K562 (cell line): ENCODE results near the gene USP35. TPM values are rescaled to one million over a fixed set of nuclear protein-coding genes. Genes with fewer than 3 reads are reported as not detected.

Experiments used
- ATAC-seq: fragments of 200-7000 bp; cut with Tn5 transposase; 3 replicates; pipeline ENCODE4 v1.9.1; 2020; ENCODE audit warnings: moderate library complexity
- BruUV-seq: library from RNA; stranded (reverse); fragments of 400-500 nt; replicated peaks from 2 replicates; lab custom pipeline; 2021; lab: Mats Ljungman, UMichigan
- CTCF ChIA-PET: fragments of 300-600 bp; formaldehyde crosslinking; extraction: SDS; loops from one replicate; lab custom pipeline; 2021; ENCODE audit warnings: low intra/inter-chr PET ratio; lab: Yijun Ruan, JAX
- POLR2A ChIA-PET: fragments of 300-600, 350-650 bp; sonication (Branson Sonifier 250); formaldehyde crosslinking; extraction: SDS; loops from one replicate; lab custom pipeline; 2021; ENCODE audit warnings: antibody characterized with exemption, inconsistent platforms; lab: Yijun Ruan, JAX
- DNase-seq, 4 experiments: peaks; one replicate each; pipeline versions ENCODE4 v3.0.0 to v3.0.0-alpha.2; 2011 to 2018; ENCODE audit warnings: low spot score in 3 of 4, mixed read lengths in 3 of 4; ENCODE audit errors: extremely low read depth in 1 of 4
- FAIRE-seq: peaks from 2 replicates; lab custom pipeline; 2011; peaks lifted over from hg19 to GRCh38; lab: Jason Lieb, UNC
- H2AFZ ChIP-seq: 2 replicates; pipeline ENCODE4 v1.6.0; 2011; ENCODE audit warnings: low read depth, low read length, control low read depth, inconsistent platforms
- H3K27ac ChIP-seq: fragments of 200-600 bp; 3 replicates; pipeline ENCODE4 v1.8.0; 2011; ENCODE audit warnings: low read depth, mild to moderate bottlenecking, control low read depth, inconsistent platforms, low read length, moderate library complexity, mixed read lengths; ENCODE audit errors: extremely low read depth
- H3K27me3 ChIP-seq, 2 experiments: fragments of 300-600 bp in 1 of 2; 2 replicates in 1 of 2; 3 replicates in 1 of 2; pipeline versions ENCODE4 v1.6.0 to v1.8.0; 2011; ENCODE audit warnings: inconsistent platforms in 2 of 2, low read length in 2 of 2, mild to moderate bottlenecking in 1 of 2, mixed read lengths in 1 of 2, moderate library complexity in 1 of 2; ENCODE audit not compliant: control insufficient read depth in 2 of 2, insufficient read depth in 2 of 2
- H3K36me3 ChIP-seq: fragments of 300-600 bp; 3 replicates; pipeline ENCODE4 v1.8.0; 2011; ENCODE audit warnings: mild to moderate bottlenecking, low read length, inconsistent platforms; ENCODE audit not compliant: control insufficient read depth, insufficient read depth
- H3K4me1 ChIP-seq, 2 experiments: fragments of 200-600 bp in 1 of 2; replicated peaks in 1 of 2; 2 replicates in 1 of 2; 3 replicates in 1 of 2; pipeline versions ENCODE4 v1.5.1 to v1.8.0; 2011; ENCODE audit warnings: inconsistent platforms in 2 of 2, low read length in 2 of 2, mild to moderate bottlenecking in 1 of 2, mixed read lengths in 1 of 2, moderate library complexity in 1 of 2; ENCODE audit not compliant: control insufficient read depth in 2 of 2, insufficient read depth in 2 of 2
- H3K4me2 ChIP-seq: 2 replicates; pipeline ENCODE4 v1.6.1; 2011; ENCODE audit warnings: low read length, control low read depth, inconsistent platforms, mixed read lengths; ENCODE audit not compliant: insufficient read depth
- H3K4me3 ChIP-seq: fragments of 200-600 bp; sonication (generic), shearing (Covaris generic); 2 replicates; pipeline ENCODE4 v1.5.1; 2016; ENCODE audit warnings: control low read depth, inconsistent platforms
- H3K79me2 ChIP-seq: fragments of 200-600 bp; 3 replicates; pipeline ENCODE4 v1.8.0; 2011; ENCODE audit warnings: low read length, inconsistent platforms; ENCODE audit not compliant: control insufficient read depth, insufficient read depth
- H3K9ac ChIP-seq, 2 experiments: 2 replicates each; pipeline versions ENCODE4 v1.6.0 to v1.6.1; 2011; ENCODE audit warnings: low read depth in 2 of 2, low read length in 2 of 2, control low read depth in 1 of 2, inconsistent platforms in 1 of 2, mild to moderate bottlenecking in 1 of 2, mixed read lengths in 1 of 2; ENCODE audit not compliant: insufficient read depth in 1 of 2
- H3K9me1 ChIP-seq: one replicate; pipeline ENCODE4 v1.6.0; 2011; ENCODE audit warnings: inconsistent platforms, mild to moderate bottlenecking, low read length, moderate library complexity; ENCODE audit not compliant: control insufficient read depth, insufficient read depth
- H3K9me3 ChIP-seq: replicated peaks from 2 replicates; pipeline ENCODE4 v1.5.1; 2011; ENCODE audit warnings: low read depth, low read length, inconsistent platforms; ENCODE audit not compliant: control insufficient read depth, insufficient read depth
- H4K20me1 ChIP-seq: replicated peaks from 2 replicates; pipeline ENCODE4 v1.6.1; 2011; ENCODE audit warnings: low read length, inconsistent platforms, mixed read lengths; ENCODE audit not compliant: control insufficient read depth, insufficient read depth
- ADNP ChIP-seq: fragments of 200-800 bp; sonication (Bioruptor generic); IDR thresholded peaks from 2 replicates; pipeline ENCODE4 v1.6.1; 2016; ENCODE audit warnings: missing genetic modification characterization, missing compliant biosample characterization
- BCOR ChIP-seq: fragments of 450-650 bp; IDR thresholded peaks from 2 replicates; pipeline ENCODE4 v1.6.1; 2016
- BRD9 ChIP-seq: fragments of 450-650 bp; IDR thresholded peaks from 2 replicates; pipeline ENCODE4 v1.6.1; 2018; ENCODE audit warnings: low read depth; ENCODE audit not compliant: partially characterized antibody
- CEBPB ChIP-seq: fragments of 450-650 bp; IDR thresholded peaks from 2 replicates; pipeline ENCODE4 v1.6.1; 2016; ENCODE audit warnings: missing genetic modification characterization, missing compliant biosample characterization
- DMBX1 ChIP-seq: fragments of 250-450 bp; sonication (Bioruptor Pico); IDR thresholded peaks from 2 replicates; pipeline ENCODE4 v1.8.0; 2022; ENCODE audit warnings: inconsistent platforms, mild to moderate bottlenecking, moderate library complexity, borderline replicate concordance
- HDAC1 ChIP-seq, 2 experiments: fragments of 450-650 bp; IDR thresholded peaks; 2 replicates each; pipeline ENCODE4 v1.6.1; 2016 to 2017; ENCODE audit warnings: inconsistent platforms in 1 of 2, mild to moderate bottlenecking in 1 of 2, moderate library complexity in 1 of 2
- HDAC2 ChIP-seq: fragments of 450-650 bp; IDR thresholded peaks from 2 replicates; pipeline ENCODE4 v1.6.1; 2016; ENCODE audit warnings: mild to moderate bottlenecking
- KDM1A ChIP-seq, 2 experiments: fragments of 450-650 bp; IDR thresholded peaks; 2 replicates each; pipeline ENCODE4 v1.6.1; 2016; ENCODE audit warnings: mild to moderate bottlenecking in 2 of 2
- NFE2 ChIP-seq: IDR thresholded peaks from 2 replicates; pipeline ENCODE4 v1.6.1; 2014; ENCODE audit warnings: antibody characterized with exemption, low read depth
- NR2F6 ChIP-seq: fragments of 450-650 bp; formaldehyde crosslinking; IDR thresholded peaks from 2 replicates; pipeline ENCODE4 v1.4.0; 2020; ENCODE audit warnings: mild to moderate bottlenecking
- RBM25 ChIP-seq: fragments of 200-400 bp; formaldehyde crosslinking; IDR thresholded peaks from 2 replicates; pipeline ENCODE4 v1.6.1; 2018; ENCODE audit warnings: low read length, low read depth, moderate library complexity; ENCODE audit not compliant: severe bottlenecking
- SMARCA4 ChIP-seq: fragments of 450-650 bp; IDR thresholded peaks from 2 replicates; pipeline ENCODE4 v1.6.1; 2016
- SMARCA5 ChIP-seq: fragments of 450-650 bp; IDR thresholded peaks from 2 replicates; pipeline ENCODE4 v1.6.1; 2016
- SRSF1 ChIP-seq: fragments of 200-400 bp; formaldehyde crosslinking; IDR thresholded peaks from 2 replicates; pipeline ENCODE4 v1.6.1; 2017; ENCODE audit warnings: mild to moderate bottlenecking, low read depth, low read length, moderate library complexity
- YY1 ChIP-seq, 3 experiments: IDR thresholded peaks; 2 replicates each; pipeline ENCODE4 v1.6.1; 2011; ENCODE audit warnings: low read length in 2 of 3, mild to moderate bottlenecking in 2 of 3, moderate library complexity in 2 of 3, borderline replicate concordance in 1 of 3, control low read depth in 1 of 3, low read depth in 1 of 3; ENCODE audit not compliant: insufficient read depth in 3 of 3, insufficient replicate concordance in 2 of 3, control insufficient read depth in 1 of 3, insufficient read length in 1 of 3; ENCODE audit errors: extremely low read depth in 1 of 3
- ZFP36 ChIP-seq: fragments of 150-350 bp; IDR thresholded peaks from 2 replicates; pipeline ENCODE4 v1.6.1; 2018; ENCODE audit warnings: low read length, low read depth; ENCODE audit not compliant: partially characterized antibody
- ZNF175 ChIP-seq: fragments of 200-800 bp; sonication (Bioruptor generic); IDR thresholded peaks from 2 replicates; pipeline ENCODE4 v1.6.1; 2016; ENCODE audit warnings: low read depth, mild to moderate bottlenecking, missing genetic modification characterization, missing compliant biosample characterization
- ZSCAN29 ChIP-seq: fragments of 450-650 bp; IDR thresholded peaks from 2 replicates; pipeline ENCODE4 v1.6.1; 2017
- WGBS: fragments of 100-300 bp; shearing (Covaris generic); methylation state at CpG from one replicate; pipeline ENCODE4 v1.1.6; 2016; ENCODE audit warnings: low coverage, mixed read lengths; ENCODE audit not compliant: insufficient coverage; ENCODE audit errors: missing lambda C conversion rate; 5-methylcytosine and 5-hydroxymethylcytosine counted together
- in situ Hi-C: fragments of 300-500 bp; cut with MboI; formaldehyde crosslinking; loops from 4 replicates; pipeline ENCODE4 v1.15.0; 2018; ENCODE audit warnings: inconsistent platforms, mixed read lengths
- intact Hi-C: fragments of 100-400 bp; cut with micrococcal nuclease; formaldehyde crosslinking; loops from 2 replicates; pipeline ENCODE4 v1.14.2; 2022
- polyA plus RNA-seq, 8 experiments: library from polyadenylated mRNA; depleted of rRNA in 4 of 8; stranded (reverse) in 5 of 8; unstranded in 3 of 8; fragments of >200 nt; fragmentation: Nextera tagmentation in 2 of 8; fragmentation: Illumina TruSeq in 1 of 8; extraction: Ambion mirVana in 2 of 8; extraction: Trizol in 1 of 8; gene quantifications; 2 replicates each; pipeline versions ENCODE4 v1.2.1 to v1.2.3, GENCODE V29; 2011 to 2014; ENCODE audit warnings: inconsistent platforms in 1 of 8, missing spikeins in 1 of 8
- total RNA-seq, 7 experiments: library from RNA; depleted of rRNA in 6 of 7; stranded (reverse); fragments of >200 nt in 6 of 7; fragmentation: Illumina TruSeq in 2 of 7; extraction: Trizol in 2 of 7; gene quantifications; 2 replicates each; pipeline versions ENCODE4 v1.2.1 to v1.2.3, GENCODE V29; 2011 to 2021; ENCODE audit warnings: low replicate concordance in 1 of 7
- TF ChIP-seq, protein P1 (sequence below): sonication (generic); formaldehyde crosslinking; IDR thresholded peaks from 2 replicates; pipeline ENCODE4 v1.8.1; 2023; ENCODE audit warnings: mild to moderate bottlenecking, missing genetic modification reagents, moderate library complexity

The USP35 gene
- total and polyA plus RNA-seq, 9 of the 15 experiments (the other 6 are each of a cell fraction or from before 2014, with no cell fraction given): 0.01 to 4.8 (median 3.6) TPM

DNA sequence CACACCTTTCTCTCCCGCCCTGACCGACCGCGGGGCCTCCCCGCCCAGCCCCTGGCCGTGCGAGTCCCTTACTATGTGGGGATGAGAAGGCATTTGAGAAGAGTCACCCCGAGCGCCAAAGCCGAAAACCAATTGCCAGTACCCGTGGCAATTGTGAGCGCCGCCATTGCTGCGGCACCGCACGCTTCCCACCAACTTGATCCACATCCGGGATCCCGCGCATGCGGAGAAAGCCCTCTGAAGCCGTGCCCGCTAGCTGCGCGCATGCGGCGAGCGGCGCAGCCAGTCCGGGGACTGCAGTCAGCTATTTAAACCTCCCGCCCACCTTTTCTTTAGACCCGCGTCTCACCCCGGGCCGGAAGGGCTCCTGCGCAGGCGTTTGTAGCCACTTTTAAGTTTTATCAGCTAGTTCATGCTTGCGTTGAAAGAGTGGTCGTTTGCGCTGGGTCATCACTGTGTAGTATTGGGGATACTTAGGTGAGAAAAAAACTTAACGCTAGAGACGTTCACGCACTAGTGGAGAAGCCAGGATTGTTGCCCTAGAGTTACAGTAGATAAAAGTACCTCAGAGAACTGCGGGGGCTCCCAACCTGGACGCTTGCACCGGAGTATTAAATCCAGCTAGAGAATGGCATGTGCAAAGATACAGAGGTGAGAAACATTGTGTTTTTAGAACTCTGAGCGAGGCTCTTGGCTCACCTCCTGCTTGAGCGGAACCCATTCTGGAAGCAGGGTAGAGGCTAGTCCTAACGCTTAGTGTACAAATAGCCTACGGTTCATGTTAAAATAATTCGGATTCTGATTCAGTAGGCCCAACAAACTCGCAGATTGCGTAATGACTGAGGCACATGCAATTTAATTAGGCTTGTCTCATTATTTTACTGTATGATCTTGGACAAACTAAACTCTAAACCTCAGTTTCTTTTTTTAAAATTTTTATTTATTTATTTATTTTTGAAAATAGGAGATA is 49.0 kb upstream of the USP35 start, which contains the start of gene ALG8 (continued):
- TF ChIP-seq ZSCAN29: peak; percentile 99
- no peak for TF ChIP-seq NR2F6 (CRISPR knock-in tag)
- TF ChIP-seq ZNF175: 0 out of 2 replicates have a peak, but pooled peaks have one; percentile 15
- peak; percentile 67 for TF ChIP-seq SMARCA4
- TF ChIP-seq SRSF1: no peak
- TF ChIP-seq, all 486 proteins: peak for 152

DNA sequence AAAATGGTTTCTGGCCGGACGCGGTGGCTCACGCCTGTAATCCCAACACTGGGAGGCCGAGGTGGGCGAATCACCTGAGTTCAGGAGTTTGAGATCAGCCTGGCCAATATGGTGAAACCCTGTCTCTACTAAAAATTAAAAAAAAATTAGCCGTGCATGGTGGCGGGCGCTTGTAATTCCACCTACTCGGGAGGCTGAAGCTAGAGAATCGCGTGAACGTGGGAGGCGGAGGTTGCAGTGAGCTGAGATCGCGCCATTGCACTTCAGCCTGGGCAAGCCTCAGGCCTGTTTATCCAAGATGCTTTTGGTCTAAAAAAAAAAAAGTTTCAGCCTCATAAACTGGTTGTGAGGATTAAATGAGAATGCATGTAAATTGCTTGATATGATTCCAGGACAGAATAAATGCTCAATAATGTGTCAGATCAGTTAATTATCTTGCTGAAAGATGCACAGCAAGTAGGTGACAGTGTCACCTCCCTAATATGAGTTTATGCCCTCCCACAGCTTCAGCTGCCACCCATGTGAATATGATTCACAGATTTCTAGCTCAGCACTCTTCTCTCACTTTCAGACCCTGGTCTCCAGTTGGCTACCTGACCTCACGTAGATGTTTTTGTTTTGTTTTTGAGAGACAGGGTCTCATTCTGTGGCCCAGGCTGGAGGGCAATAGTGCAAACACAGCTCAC is 48.2 kb upstream of the USP35 start:
- Histone ChIP-seq H3K9ac (peak overlapping the region; percentile 86 to 94), H3K4me3 (peak overlapping the region; percentile 59), H3K9me3 (peaks cover 2% of the 10 kb centered on the region; the same call in 1 of the 2 replicates), H3K4me2 (peak overlapping the region; percentile 98), H3K4me1 (peaks cover 15 to 17% of the 10 kb centered on the region in 2 experiments; a peak in 4 of 5 replicates), H3K27me3 (no peaks in the 10 kb centered on the region), H2AFZ (peak overlapping the region; percentile 69), H3K79me2 (peaks cover 52% of the 10 kb centered on the region), H3K36me3 (peaks cover 30% of the 10 kb centered on the region), H3K27ac (peak overlapping the region; percentile 91), H4K20me1 (no peaks in the 10 kb centered on the region), H3K9me1 (no peaks in the 10 kb centered on the region)
- ChIA-PET CTCF (no interaction called here), POLR2A (interaction anchor here (0.8 to 2.5 kb wide), 8 partner anchors 9 to 432 kb away, joined by 3 to 12 read pairs (median 3); partner anchors contain the start of genes INTS4 and NDUFC2)
- intact Hi-C loops: loop anchor here (5.0 kb wide), 1 partner anchor 277 kb away; the partner anchor contains the start of gene GAB2
- ATAC-seq: peak; percentile 18
- BruUV-seq: no TSS peak
- in situ Hi-C loops: no loop called here
- 9% methylated on average over 17 of the region's 17 CpGs for WGBS
- DNase-seq: peak; percentile 22 to 44 (median 34)
- no peak for FAIRE-seq
- TF ChIP-seq, protein P1, sequence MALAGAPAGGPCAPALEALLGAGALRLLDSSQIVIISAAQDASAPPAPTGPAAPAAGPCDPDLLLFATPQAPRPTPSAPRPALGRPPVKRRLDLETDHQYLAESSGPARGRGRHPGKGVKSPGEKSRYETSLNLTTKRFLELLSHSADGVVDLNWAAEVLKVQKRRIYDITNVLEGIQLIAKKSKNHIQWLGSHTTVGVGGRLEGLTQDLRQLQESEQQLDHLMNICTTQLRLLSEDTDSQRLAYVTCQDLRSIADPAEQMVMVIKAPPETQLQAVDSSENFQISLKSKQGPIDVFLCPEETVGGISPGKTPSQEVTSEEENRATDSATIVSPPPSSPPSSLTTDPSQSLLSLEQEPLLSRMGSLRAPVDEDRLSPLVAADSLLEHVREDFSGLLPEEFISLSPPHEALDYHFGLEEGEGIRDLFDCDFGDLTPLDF (CRISPR knock-in tag): no peak
- TF ChIP-seq ZFP36 (peak; percentile 82), BCOR (peak; percentile 93), HDAC2 (peak; percentile 58), RBM25 (peak; percentile 45), DMBX1 (CRISPR knock-in tag) (no peak), HDAC1 (IDR thresholded peaks at IDR 0.05) (peak in 1 of 2 experiments; percentile 50; a peak in 1 of 4 replicates), KDM1A (IDR thresholded peaks at IDR 0.05) (peak; percentile 60 to 68; a peak in 3 of 4 replicates), SMARCA5 (peak; percentile 83), CEBPB (peak; percentile 15; the same call in 1 of the 2 replicates), NFE2 (no peak), ADNP (no peak; the same call in 1 of the 2 replicates), BRD9 (peak; percentile 56), YY1 (IDR thresholded peaks at IDR 0.05; ENCODE audit: borderline replicate concordance in 1 of 3, control insufficient read depth in 1 of 3, extremely low read depth in 1 of 3, insufficient read depth in 3 of 3, insufficient read length in 1 of 3, insufficient replicate concordance in 2 of 3, low read depth in 1 of 3, low read length in 2 of 3) (peak in 1 of 3 experiments; percentile 68)
